Spleen (tissue), 11 donors: ENCODE data around the gene EPAS1. TPM values are rescaled to one million over a fixed set of nuclear protein-coding genes. Genes with fewer than 3 reads are reported as not detected.

Experiments
- DNase-seq: peaks from one replicate; pipeline ENCODE4 v3.0.0-alpha.2; 2020
- H3K27ac ChIP-seq, 8 donors: fragments of 200-600 bp; sonication (generic) in 7 of 8; 1 replicate in 4 of 8; 2 replicates in 4 of 8; pipeline versions ENCODE4 v1.5.0 to v1.8.0; 2016 to 2021; ENCODE audit warnings: inconsistent platforms in 4 of 8, mild to moderate bottlenecking in 4 of 8, moderate library complexity in 1 of 8
- H3K27me3 ChIP-seq, 7 donors: fragments of 200-600 bp; sonication (generic) in 6 of 7; replicated peaks in 1 of 7; 1 replicate in 4 of 7; 2 replicates in 3 of 7; pipeline versions ENCODE4 v1.5.0 to v1.8.0; 2016 to 2021; ENCODE audit warnings: inconsistent platforms in 3 of 7, mild to moderate bottlenecking in 1 of 7
- H3K36me3 ChIP-seq, 6 donors: fragments of 200-600 bp; sonication (generic) in 5 of 6; 1 replicate in 4 of 6; 2 replicates in 2 of 6; pipeline versions ENCODE4 v1.5.0 to v1.8.0; 2016 to 2021; ENCODE audit warnings: inconsistent platforms in 2 of 6
- H3K4me1 ChIP-seq, 6 donors: fragments of 200-600 bp; sonication (generic) in 5 of 6; 1 replicate in 3 of 6; 2 replicates in 3 of 6; pipeline versions ENCODE4 v1.5.0 to v1.8.0; 2016 to 2021; ENCODE audit warnings: inconsistent platforms in 3 of 6
- H3K4me3 ChIP-seq, 8 donors: fragments of 200-600 bp; sonication (generic) in 7 of 8; 1 replicate in 4 of 8; 2 replicates in 4 of 8; pipeline versions ENCODE4 v1.5.0 to v1.8.0; 2016 to 2021; ENCODE audit warnings: inconsistent platforms in 4 of 8, mild to moderate bottlenecking in 4 of 8, moderate library complexity in 2 of 8
- H3K9me3 ChIP-seq, 8 donors: fragments of 200-600 bp; sonication (generic) in 7 of 8; 1 replicate in 4 of 8; 2 replicates in 4 of 8; pipeline versions ENCODE4 v1.5.0 to v1.8.0; 2016 to 2021; ENCODE audit warnings: inconsistent platforms in 4 of 8
- CTCF ChIP-seq, 11 experiments: fragments of 200-600 bp in 7 of 11; fragments of 450-650 bp in 4 of 11; sonication (generic) in 4 of 11; IDR thresholded peaks in 8 of 11; conservative IDR thresholded peaks in 3 of 11; 1 replicate in 7 of 11; 2 replicates in 4 of 11; pipeline versions ENCODE4 v1.4.0 to v1.8.0; 2016 to 2021; ENCODE audit warnings: antibody characterized with exemption in 11 of 11, inconsistent platforms in 4 of 11, mild to moderate bottlenecking in 1 of 11
- POLR2A ChIP-seq, 3 donors: fragments of 450-650 bp; IDR thresholded peaks; one replicate each; pipeline ENCODE4 v1.5.1; 2017; ENCODE audit warnings: antibody characterized with exemption in 3 of 3, mild to moderate bottlenecking in 1 of 3
- POLR2AphosphoS5 ChIP-seq, 3 donors: sonication (generic); formaldehyde crosslinking; IDR thresholded peaks; one replicate each; pipeline ENCODE4 v1.5.1; 2017; ENCODE audit warnings: antibody characterized with exemption in 3 of 3
- WGBS, 5 donors: extraction: QIAGEN DNeasy Blood & Tissue Kit in 3 of 5; methylation state at CpG; one replicate each; pipeline versions ENCODE4 v1.1.5 to v1.1.7; 2013 to 2018; 5-methylcytosine and 5-hydroxymethylcytosine counted together
- intact Hi-C: fragments of 100-400 bp; cut with DNase I; formaldehyde crosslinking; loops from one replicate; pipeline ENCODE4 v1.15.0; 2023; ENCODE audit warnings: low total_unique reads
- polyA plus RNA-seq, 3 donors: library from polyadenylated mRNA; stranded (reverse); fragments of 200-250 nt; gene quantifications; one replicate each; pipeline ENCODE4 v1.2.1, GENCODE V29; 2013
- total RNA-seq, 7 donors: library from RNA; depleted of rRNA in 3 of 7; stranded (reverse); fragments of >200 nt in 3 of 7; fragmentation: NEBNext Ultra II Directional in 4 of 7; extraction: Animal tissue kit (Norgen Biotek cat#: 25700) in 4 of 7; gene quantifications; one replicate each; pipeline versions ENCODE4 v1.1.0 to v1.2.1, GENCODE V29; 2016 to 2021
- donor health status: healthy with polysubstance abuse.
- donor health status: DM: no; HTN: no; CAD: no; lungs with moderate emphysema.
- donor health status: DM: no; HTN: no; CAD: no.
- donor health status: Bipolar disorder and iron deficiency.
- donor health status: healthy.
- donor health status: DM: no; HTN: no; CAD: no.
- donor health status: DM: yes; HTN: yes; CAD: no.

The EPAS1 gene
- total and polyA plus RNA-seq, 10 donors, result 30.5 to 330 (median 213) TPM

GRCh38 chr2:46363535-46364170 is 66.4 kb downstream of the EPAS1 start:
- Histone ChIP-seq H3K4me1 (peaks cover 7 to 66% (median 25%) of the 10 kb centered on the region in 6 donors), H3K9me3 (no peaks in the 10 kb centered on the region), H3K36me3 (peaks cover 0 to 31% (median 12%) of the 10 kb centered on the region in 6 donors), H3K27me3 (no peaks in the 10 kb centered on the region), H3K4me3 (no peak overlapping the region), H3K27ac (peak overlapping the region in 4 of 8 donors; percentile 3 to 29 (median 20))
- WGBS, 5 donors, result 45 to 68% (median 59%) methylated on average over 4 of the region's 4 CpGs
- TF ChIP-seq POLR2AphosphoS5 (IDR thresholded peaks at IDR 0.05) (no peak), CTCF (IDR thresholded peaks at IDR 0.05 in 8 of 11, conservative IDR thresholded peaks at IDR 0.05 in 3 of 11) (no peak), POLR2A (IDR thresholded peaks at IDR 0.05) (no peak)
- intact Hi-C loops, result loop anchor here (10.0 kb wide), 2 partner anchors 299 to 339 kb away; no protein-coding TSS in a partner anchor
- no peak for DNase-seq

GRCh38 chr2:46364797-46365457 is 67.7 kb downstream of the EPAS1 start:
- Histone ChIP-seq H3K9me3 (no peaks in the 10 kb centered on the region), H3K36me3 (peaks cover 0 to 38% (median 15%) of the 10 kb centered on the region in 6 donors), H3K27me3 (no peaks in the 10 kb centered on the region), H3K27ac (no peak overlapping the region), H3K4me1 (peaks cover 8 to 79% (median 29%) of the 10 kb centered on the region in 6 donors), H3K4me3 (no peak overlapping the region)
- no peak for TF ChIP-seq POLR2A (IDR thresholded peaks at IDR 0.05)
- peak; percentile 68 to 93 (median 85) for TF ChIP-seq CTCF (IDR thresholded peaks at IDR 0.05 in 8 of 11, conservative IDR thresholded peaks at IDR 0.05 in 3 of 11)
- TF ChIP-seq POLR2AphosphoS5 (IDR thresholded peaks at IDR 0.05), result no peak
- no peak for DNase-seq
- 49 to 55% (median 51%) methylated on average over 4 of the region's 4 CpGs for WGBS, 5 donors
- intact Hi-C loops, result loop anchor here (10.0 kb wide), 2 partner anchors 300 to 340 kb away; no protein-coding TSS in a partner anchor

- Histone ChIP-seq H3K4me3 (no peak overlapping the region), H3K27me3 (no peaks in the 10 kb centered on the region), H3K27ac (peak overlapping the region in 7 of 8 donors; percentile 19 to 62 (median 40)), H3K4me1 (peaks cover 8 to 87% (median 31%) of the 10 kb centered on the region in 6 donors), H3K9me3 (no peaks in the 10 kb centered on the region), H3K36me3 (peaks cover 0 to 38% (median 20%) of the 10 kb centered on the region in 6 donors)
- no peak for DNase-seq
- WGBS, 5 donors, result 86 to 89% (median 88%) methylated on average over 15 of the region's 15 CpGs
- TF ChIP-seq CTCF (IDR thresholded peaks at IDR 0.05 in 8 of 11, conservative IDR thresholded peaks at IDR 0.05 in 3 of 11), result peak in 5 of 11 experiments; percentile 3 to 35 (median 30)
- peak in 2 of 3 donors; percentile 32 to 35 for TF ChIP-seq POLR2AphosphoS5 (IDR thresholded peaks at IDR 0.05)
- TF ChIP-seq POLR2A (IDR thresholded peaks at IDR 0.05), result no peak
- intact Hi-C loops, result loop anchor here (10.0 kb wide), 2 partner anchors 301 to 341 kb away; no protein-coding TSS in a partner anchor
These were observed 68.9 kb downstream of the EPAS1 start for GRCh38 chr2:46365913-46366667.
